Measurements from ENCODE around the gene MAPK8IP2.

The MAPK8IP2 gene

DNA sequence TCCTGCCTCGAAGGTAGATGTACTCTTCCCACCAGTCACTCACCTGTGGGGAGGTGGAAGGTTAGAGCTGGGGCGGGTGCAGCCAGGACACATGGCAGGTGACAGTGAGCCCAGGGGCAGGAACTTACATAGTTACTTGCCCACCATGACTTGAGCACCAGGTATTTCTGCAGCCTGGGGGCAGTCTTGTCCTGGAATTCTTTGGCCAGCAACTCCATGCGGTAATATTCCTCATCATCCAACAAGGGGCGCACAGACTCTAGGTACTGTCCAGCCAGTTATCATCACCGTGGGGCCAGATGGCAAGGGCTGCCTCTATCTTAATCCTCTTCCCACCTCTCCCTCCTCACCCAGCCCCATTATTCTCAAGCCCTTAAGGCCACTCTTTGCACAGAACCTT is 24.5 kb upstream of the MAPK8IP2 start:
- no peak for FAIRE-seq

DNA sequence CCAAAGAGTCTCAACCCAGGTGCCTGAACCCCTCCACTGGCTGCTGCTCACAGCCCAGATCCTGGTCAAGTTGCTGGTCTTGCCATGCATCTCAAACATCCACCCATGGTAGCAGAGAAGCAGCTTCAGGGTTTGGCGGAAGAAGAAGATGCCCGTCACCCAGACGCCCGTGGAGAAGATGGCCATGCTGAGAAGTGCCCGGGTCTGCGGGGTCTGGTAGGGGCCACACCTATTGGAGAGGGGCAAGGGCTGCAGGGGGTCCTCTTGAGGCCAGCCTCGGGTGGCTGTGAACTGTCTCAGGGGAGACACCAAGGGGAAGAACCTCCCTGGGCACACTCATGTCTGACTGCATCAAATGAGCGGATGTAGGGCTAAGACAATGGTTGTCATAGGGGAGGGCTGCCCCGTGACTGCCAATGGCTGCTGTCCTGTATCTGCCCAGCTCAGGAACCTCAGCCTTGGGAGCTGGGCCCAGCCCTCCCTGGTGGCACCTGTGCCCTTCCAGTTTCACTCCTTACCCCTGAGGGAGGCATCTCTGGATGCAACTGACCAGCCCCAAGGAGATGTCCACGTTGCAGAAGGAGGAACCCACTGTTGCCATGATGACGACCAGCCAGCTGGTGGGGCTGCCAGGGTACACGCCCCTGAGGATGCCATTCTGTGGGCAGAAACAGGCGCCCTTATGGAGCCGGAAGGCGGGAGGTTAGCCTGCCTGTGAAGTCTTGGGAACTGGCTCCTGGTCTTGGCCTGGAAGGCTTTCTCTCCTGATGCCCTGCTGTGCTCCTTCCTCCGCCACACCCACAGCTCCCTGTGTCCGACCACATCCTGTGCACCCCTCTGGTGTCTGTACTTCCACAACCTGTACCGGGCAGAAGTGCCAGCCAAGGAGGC is 23.5 kb upstream of the MAPK8IP2 start:
- no peak for FAIRE-seq

DNA sequence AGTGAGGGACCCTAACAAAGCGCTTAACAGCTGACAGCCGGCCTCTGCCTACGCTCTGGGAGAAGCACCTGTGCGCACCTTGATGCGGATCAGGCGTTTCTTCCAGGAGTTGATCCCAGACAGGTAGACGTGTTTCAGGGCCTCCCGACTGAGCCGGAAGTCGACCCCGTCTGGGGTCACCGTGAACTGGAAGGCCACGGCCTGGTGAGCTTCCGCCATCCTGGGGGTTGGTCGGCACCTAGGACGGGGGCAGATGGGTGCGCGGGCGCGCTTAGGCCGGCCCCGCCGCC is 23.0 kb upstream of the MAPK8IP2 start:
- FAIRE-seq = no peak

DNA sequence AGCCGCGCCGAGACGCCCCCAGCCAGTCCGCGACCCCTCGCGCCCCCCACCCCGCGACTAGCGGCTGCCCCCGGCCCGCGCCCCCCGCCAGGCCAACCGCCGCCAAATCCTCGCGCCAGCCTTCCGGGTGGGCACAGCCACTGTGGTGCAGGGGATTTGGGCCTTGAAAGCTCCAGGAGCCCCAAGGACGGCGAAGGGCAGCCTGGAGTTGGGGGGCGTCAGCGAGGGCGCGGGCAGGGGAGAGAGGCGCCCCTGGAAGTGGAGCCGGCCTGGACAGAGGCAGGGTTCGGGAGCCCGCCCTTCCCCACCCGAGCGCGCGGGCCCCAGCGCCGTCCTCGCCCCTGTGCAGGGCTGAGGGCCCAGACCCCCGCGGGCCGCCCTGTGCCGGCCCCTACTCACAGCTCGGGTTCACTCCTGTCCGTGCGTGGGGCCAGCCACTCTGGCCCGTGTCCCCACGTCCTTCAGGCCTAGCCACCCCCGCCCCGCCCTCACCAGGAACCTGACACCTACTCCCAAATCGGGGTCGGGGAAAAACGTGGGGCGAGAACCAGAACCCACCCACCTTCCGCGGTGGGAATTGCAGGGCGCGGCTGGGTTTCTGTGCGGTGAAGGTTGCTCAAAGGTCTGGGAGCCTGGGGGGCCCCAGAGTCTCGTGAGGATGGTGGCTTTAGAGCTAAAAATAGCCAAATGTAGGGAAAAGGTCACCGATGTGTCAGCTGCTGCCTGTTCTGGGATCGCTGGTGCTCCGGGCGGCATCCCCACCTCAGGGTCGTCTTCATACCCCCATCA is 22.4 kb upstream of the MAPK8IP2 start, which contains the start of gene CPT1B:
Gene CPT1B, minus strand, starts transcription at position 441 of the 789 bp plus-strand sequence. CDS start 512 bp downstream, outside the sequence.
- FAIRE-seq = no peak

DNA sequence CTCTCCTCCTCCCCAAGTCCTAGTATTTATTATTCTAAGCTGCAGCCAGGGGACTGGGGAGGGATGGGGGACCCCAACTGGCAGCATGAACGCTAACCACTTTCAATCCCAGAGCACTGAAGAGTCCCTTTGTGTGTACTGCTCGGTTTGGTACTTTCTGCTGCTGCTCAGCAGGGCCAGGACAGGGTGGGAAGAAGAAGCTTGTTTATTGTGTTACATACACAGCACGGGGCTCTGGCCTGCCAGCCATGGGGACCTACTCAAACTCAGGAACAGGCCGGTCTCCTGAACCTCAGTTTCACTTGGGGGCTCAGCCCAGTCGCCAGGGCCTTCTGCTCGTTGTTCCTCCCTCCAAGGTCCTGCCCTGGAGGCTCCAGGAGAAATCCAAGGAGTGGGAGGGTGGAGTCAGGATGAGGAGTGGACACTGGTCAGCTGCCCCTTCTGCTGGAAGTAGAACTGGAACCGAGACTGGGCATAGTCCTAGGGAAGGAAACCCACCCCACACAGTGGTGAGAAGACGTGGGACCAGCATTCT is 21.8 kb upstream of the MAPK8IP2 start:
- FAIRE-seq = no peak

DNA sequence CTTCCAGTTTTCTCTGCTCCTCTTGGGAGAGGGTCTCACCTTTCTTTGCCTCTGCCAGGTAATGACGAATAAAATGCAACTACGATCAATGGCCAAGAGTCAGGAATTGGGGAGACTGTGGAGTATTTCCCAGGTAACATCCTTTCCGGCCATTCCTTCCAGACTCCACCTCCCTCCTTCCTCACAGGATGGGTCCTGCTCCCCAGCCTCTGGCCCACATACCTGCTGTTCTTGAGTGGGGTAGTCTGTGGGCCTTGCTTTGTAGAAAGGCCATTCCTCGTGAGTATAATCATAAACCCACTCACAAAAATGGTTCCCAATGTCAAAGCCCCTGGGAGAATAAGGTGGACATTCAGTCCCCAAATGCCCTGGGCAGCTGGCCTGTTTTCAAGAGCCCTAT is 20.8 kb upstream of the MAPK8IP2 start:
- FAIRE-seq = no peak

DNA sequence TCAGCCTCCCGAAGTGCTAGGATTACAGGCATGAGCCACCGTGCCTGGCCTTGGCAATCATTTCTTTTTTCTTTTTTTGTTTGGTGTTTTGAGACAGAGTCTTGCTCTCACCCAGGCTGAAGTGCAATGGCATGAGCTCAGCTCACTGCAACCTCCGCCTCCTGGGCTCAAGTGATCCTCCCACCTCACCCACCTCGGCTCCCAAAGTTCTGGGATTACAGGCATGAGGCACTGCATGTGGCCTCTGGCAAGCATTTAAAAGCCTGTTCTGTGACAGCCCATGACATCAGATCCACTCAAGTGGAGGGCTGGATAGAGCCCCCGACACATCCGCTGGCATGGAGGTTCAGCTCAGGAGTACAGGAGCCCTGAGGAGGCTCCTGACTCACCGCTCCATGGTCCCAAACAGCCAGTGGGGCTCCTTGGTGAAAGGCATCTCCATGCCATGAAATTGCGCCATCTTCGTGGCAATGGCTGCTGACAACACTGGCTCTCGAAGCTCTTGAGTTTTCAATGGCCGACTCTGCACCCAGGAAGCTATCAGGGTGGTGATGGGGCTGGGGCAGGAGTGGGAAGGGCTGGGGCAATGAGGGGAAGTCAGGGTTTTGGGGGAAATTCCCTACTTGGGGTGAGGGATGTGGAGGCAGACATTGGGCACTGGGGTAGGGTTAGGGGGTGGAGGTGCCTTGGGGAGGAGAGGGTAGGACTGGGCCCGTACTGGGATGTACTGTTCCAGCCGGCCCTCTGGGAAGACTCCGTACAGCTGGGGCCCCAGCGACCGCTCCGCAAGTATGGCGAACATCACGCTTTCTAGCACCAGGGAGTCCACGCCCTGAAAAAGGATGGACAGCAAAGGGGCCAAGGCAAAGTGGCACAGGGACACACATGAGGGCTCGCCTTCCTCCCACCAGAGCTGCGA is 19.3 kb upstream of the MAPK8IP2 start:
- FAIRE-seq = no peak

DNA sequence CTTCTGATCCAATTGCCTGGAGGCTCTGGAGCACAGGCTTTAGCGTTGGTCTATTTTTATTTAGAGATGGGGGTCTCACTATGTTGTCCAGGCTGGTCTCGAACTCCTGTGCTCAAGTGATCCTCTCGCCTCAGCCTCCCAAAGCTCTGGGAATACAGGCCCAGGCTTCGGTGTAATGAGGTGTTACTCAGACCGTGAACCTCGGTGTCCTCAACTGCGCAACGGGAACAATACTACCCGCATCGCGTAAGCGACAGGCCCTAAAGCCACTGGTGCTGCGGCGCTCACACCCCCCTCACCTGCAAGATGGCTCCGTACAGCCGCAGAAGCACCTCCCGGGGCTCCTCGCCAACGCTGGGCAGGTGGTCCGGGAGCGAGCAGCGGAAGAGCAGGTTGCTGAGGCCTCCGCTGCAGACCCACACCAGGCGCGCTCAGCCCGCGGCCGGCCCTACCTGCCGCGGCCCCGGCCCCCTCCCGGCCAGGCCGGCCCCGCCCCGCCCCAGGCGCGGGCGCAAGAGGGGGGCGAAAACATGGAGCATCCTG is 18.6 kb upstream of the MAPK8IP2 start:
- no peak for FAIRE-seq

DNA sequence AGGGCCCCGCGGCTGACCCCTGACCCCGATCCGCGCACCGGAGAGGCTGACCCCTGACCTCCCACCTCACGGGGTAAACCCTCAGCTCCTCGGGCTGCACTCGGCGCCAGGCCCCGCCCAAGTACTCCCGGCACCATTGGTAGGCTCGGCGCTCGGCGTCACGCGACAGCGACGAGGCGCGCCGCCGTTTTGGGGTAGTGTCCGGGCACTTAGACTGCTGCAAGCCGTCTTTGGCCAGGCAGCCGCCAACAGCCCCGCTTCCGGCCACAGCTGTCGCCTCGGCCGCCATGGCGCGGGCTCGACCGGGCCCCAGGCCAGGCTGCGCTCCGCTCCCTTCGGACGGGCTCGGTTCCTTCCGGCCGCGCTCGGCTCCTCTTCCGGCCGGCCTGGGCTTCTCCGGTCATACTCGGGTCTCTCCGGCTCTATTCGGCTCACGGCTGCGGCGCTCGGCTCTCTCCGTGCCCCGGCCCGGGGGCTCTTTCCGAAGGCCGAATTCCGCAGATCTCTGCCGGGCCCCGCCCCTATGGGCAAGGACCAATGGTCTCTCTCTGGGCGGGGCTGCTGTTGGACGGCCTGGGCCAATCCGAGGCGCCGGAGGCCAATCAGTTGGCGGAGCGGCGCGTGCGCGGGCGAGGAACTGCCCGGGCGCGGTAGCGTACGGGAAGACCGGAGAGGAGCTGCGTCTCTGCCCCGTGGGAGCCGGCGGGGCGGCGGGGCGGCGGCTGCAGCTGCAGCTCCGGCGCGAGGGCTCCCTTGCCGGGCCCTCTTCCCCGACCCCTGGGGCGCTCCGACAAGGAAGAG is 17.9 kb upstream of the MAPK8IP2 start, which contains the start of gene CHKB:
Gene CHKB, minus strand, starts transcription at position 357 of the 801 bp plus-strand sequence. Its CDS starts 68 bp downstream, at position 289.
- FAIRE-seq = peak; percentile 96

DNA sequence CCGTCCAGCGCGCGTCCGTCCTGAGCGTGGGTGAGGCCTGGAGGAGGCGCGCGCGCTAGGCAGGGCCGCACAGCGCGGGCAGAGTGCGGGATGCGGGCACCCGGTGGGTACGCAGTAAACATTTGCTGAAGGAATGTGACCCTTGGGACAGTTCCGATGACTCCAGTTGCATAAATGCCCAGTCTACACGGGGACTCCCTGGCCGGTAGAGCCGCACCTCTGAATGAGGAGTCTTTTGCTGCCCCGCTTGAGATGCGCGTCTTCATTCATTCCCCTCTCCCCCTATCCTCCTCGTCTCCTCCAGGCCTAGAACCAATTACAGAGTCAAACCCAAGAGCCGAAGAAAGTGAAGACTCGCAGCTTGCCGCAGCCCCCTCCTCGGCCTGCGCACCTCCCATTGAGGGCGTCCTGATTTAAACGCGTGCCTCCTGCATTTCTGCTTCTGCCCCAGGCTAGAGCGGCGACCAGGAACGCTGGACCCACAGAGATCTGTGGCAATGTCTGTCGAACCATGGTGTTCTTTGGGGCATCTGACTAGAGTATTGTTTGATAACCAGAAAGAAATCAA is 17.2 kb upstream of the MAPK8IP2 start:
- no peak for FAIRE-seq

DNA sequence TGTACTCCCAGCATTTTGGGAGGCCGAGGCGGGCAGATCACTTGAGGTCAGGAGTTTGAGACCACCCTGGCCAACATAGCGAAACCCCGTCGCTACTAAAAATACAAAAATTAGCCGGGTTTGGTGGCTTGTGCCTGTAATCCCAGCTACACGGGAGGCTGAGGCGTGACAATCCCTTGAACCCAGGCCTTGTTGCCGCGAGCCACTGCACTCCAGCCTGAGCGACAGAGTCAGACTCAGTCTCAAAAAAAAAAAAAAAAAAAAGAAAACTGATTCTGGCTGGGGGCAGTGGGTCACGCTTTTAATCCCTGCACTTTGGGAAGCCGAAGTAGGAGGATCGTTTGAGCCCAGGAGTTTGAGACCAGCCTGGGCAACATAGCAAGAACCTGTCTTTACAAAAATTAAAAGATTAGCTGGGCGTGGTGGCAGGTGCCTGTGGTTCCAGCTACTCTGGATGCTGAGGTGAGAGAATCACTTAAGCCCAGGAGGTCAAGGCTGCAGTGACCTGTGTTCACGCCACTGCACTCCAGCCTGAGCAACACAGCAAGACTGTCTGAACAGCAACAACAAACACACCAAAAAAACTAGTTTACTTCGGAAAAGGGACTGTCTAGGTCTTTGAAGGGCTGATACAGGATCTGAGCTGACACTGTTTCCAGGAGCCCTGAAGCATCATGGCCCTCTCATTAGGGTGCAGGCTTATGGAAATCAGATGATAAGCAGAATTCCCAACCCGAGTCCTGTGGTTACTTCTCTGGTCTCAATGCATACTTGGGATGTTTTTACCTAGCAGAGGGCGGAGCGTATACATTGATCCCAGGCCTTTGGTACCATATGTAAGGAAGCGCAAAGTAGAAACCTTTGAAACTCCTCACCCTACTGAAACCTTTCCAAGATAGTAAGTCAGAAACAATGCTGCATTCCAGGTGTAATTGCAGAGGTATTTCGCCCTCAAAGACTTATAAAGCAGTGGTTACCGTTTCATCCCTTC is 16.2 kb upstream of the MAPK8IP2 start:
- no peak for FAIRE-seq

DNA sequence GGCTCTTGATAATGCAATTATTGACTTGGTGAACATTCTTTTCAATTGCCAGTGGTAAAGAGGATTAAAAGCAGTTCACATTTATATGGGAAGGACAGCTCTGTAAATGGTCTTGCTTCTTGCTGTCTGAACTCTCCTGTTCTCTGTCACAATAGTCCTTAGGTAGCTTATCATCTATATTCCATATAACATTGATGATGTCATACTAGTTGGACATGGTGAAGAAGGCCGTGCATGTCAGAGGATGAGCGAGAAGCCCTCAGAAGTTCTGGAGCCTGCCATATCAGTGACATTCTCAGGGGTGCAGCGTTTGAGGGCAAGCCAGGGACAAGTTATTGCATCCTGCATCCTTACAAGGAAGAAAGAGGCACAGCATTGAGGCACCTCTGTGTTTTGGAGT is 15.4 kb upstream of the MAPK8IP2 start:
- FAIRE-seq = no peak

DNA sequence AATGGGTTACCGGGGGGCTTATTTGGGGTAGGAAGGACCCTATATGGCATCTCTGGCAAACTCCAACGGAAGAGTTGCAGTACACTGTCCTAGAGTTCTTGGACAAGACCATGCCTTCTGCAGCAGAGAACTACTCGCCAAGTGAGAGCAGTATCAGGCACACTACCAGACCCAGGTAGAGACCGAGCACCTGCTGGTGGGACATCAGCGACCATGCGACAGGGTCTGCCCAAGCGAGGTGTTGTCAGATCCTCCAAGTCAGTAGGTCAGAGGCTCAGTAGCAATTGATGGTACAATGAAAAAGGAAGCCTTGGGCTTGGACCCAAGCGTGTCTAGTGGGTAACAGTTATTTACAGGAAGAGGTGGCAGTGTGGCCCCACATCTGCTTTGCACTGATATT is 14.8 kb upstream of the MAPK8IP2 start:
- no peak for FAIRE-seq

DNA sequence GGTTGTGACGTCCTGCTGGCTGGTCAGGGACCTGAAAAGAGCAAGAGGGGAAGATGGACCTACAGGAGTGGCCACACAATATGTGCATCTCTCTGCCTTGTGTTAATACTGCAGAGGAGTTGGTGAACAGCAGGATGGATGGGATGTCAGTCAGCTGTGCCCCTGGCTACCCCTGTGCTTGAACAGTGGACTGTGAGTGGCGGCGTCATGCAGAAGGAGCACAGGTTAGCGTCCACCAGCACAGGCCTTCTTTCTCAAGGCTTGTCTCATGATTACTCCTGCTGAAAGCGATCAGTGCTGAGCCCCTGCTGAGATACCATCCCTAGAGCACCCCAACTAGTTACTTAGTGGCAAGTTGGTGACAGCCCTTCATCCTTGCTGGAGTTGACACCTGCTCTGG is 14.2 kb upstream of the MAPK8IP2 start:
- FAIRE-seq = no peak

DNA sequence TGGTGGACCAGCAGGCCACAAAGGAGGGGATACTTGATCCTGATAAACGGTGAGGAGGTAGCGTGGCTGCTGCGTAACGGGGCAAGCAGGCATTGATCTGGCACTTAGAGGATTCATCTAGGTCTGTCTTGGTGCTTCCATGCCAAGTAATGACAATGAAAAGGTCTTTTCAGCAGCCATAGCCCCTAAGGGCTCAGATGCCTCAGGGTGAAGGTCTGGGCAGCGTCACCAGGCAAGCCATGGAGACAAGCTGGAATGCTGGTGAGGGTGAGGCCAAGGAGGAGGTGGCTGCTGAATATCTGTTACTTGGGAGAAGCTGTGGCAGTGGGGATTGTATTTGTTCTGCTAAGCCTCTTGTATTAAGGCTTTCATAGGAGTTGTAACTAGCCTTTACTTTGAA is 13.2 kb upstream of the MAPK8IP2 start:
- FAIRE-seq = no peak

DNA sequence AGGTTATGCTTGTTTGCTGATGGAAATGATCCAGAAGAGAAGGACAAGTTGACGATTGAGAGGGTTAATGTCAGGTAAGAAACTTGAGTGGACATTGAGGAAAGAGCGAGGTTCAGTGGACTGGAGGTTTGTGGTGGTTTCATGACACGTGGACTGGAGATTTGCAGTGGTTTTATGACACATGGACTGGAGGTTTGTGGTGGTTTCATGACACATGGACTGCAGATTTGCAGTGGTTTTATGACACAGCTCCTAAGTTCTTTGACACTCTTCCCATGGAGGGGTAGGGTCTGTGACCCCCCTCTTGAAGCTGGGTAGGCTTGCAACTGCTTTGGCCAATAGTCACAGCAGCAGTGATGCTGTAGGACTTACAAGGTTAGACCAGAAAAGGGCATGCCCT is 5.4 kb upstream of the MAPK8IP2 start:
- no peak for FAIRE-seq

DNA sequence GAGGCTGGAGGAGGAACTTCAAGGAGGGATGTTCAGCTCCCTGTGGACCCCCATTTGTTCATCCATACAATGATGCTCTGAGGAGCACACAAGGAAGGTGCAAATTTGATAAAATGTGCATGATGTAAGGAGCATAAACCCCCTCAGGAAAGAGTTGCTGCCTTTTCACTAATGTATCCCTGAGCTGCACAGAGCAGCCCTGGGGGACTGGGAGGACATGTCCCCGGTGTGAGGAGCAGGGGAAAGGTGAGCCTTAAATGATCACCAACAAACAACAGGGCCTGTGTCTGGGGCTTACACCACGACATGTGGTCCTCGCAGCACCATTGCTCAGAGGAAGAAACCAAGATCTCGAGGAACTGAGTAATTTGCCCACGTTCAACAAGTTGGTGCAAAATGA is 3.5 kb upstream of the MAPK8IP2 start:
- FAIRE-seq = no peak

DNA sequence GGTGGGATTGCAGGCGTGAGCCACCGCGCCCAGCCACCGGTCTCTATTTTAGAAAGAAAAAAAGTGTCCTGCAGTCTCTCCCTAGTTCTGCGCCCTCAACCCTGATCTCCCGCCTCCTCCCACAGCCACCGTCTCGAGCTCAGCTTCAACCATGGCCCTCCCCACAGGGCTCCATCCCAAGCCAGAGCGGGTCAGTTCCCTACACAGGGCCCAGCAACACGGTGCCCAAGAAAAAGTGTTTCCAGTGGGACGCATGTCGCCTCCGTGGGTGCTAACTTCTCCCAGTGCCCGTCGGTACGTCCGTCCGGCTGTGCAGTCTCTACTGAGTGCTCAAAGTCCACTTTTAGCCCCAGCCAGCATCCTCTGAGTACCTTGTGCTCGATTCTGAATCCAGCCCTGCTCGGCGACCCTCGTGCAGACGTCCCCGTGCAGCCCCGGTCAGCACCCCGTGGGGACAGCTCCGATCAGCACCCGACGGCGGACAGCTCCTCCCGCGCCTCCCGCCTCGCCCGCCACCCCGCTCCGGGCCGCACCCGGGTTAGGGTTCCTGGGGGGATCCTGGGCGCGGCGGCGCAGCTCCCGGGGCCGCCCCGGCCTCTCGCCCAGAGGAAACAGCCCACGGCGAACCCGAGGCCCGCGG is 657 bp upstream of the MAPK8IP2 start:
- FAIRE-seq = no peak

DNA sequence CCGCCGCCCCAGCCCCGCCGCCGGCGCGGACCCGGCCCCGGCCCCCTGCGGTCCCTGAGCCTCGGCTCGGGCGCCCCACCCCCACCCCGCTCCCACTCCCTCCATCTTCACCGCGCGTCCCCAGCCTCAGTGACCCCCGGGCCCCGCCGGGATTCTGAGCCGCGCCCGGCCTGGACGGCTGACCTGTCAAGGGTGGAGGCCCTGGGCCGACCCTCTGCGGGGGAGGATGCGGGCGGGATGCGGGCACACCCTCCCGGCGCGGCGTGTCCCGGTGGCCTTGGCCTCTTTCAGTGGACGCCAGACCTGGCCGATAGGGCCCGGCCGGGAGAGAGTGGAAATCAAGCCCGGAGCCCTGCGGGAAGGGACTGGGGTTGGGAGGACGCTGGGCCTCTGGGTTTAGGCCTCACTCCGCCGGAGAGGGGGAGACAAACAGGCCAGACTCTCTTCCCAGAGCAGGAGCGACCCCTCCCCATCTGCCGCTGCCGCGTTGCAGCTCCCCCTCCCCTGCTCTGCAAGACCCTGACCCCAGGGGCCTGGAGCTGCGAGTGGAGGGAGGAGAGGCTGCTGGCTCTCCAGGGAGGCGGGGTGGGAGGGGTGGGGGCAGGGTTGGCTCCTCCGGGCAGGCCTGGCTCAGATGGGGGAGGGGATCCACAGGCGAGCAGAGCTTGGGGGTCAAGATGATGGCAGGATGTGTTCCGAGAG is 525 bp downstream of the MAPK8IP2 start:
- no peak for FAIRE-seq
